Pancreas (tissue), 10 donors: Measurements from ENCODE around the gene LSM7. TPM values are rescaled to one million over a fixed set of nuclear protein-coding genes. Genes with fewer than 3 reads are reported as not detected.
A peak's percentile ranks its signal among the peaks of the same experiment; 100 is the strongest.

Experiments used
- ATAC-seq, 4 donors: fragments of 200-7000 bp; cut with Tn5 transposase; one replicate each; pipeline versions ENCODE4 v1.8.0 to v1.9.1; 2020; ENCODE audit warnings: mild to moderate bottlenecking in 4 of 4, moderate library complexity in 4 of 4
- DNase-seq, 6 donors: peaks; one replicate each; pipeline ENCODE4 v3.0.0-alpha.2; 2020
- FAIRE-seq: peaks from 2 replicates; lab custom pipeline; 2012; peaks lifted over from hg19 to GRCh38; lab: Jason Lieb, UNC
- H3K27ac ChIP-seq, 4 donors: fragments of 200-600 bp; sonication (generic); 1 replicate in 3 of 4; 2 replicates in 1 of 4; pipeline versions ENCODE4 v1.5.0 to v1.8.0; 2020
- H3K27me3 ChIP-seq, 4 donors: fragments of 200-600 bp; one replicate each; pipeline ENCODE4 v1.8.0; 2021
- H3K36me3 ChIP-seq, 3 donors: fragments of 200-600 bp; sonication (generic) in 1 of 3; one replicate each; pipeline versions ENCODE4 v1.5.0 to v1.8.0; 2020 to 2021
- H3K4me1 ChIP-seq, 3 donors: fragments of 200-600 bp; one replicate each; pipeline ENCODE4 v1.8.0; 2021
- H3K4me3 ChIP-seq, 4 donors: fragments of 200-600 bp; sonication (generic) in 2 of 4; one replicate each; pipeline versions ENCODE4 v1.5.0 to v1.8.0; 2020 to 2021
- H3K9me3 ChIP-seq, 4 donors: fragments of 200-600 bp; one replicate each; pipeline ENCODE4 v1.8.0; 2021
- CTCF ChIP-seq, 4 donors: fragments of 200-600 bp; sonication (generic) in 3 of 4; IDR thresholded peaks; one replicate each; pipeline versions ENCODE4 v1.5.0 to v1.8.0; 2021; ENCODE audit warnings: antibody characterized with exemption in 4 of 4
- WGBS, 2 donors: extraction: QIAGEN DNeasy Blood & Tissue Kit; methylation state at CpG; one replicate each; pipeline ENCODE4 v1.1.7; 2013; 5-methylcytosine and 5-hydroxymethylcytosine counted together
- intact Hi-C, 3 donors: fragments of 100-400 bp; cut with DNase I; formaldehyde crosslinking; loops; one replicate each; pipeline versions ENCODE4 v1.11.1 to v1.14.2; 2022
- polyA plus RNA-seq, 2 donors: library from polyadenylated mRNA; stranded (reverse); fragments of 200-250 nt; gene quantifications; one replicate each; pipeline ENCODE4 v1.2.3, GENCODE V29; 2013
- total RNA-seq, 6 donors: library from RNA; stranded (reverse); fragmentation: NEBNext Ultra II Directional in 4 of 6; extraction: Animal tissue kit (Norgen Biotek cat#: 25700) in 4 of 6; gene quantifications; one replicate each; pipeline versions ENCODE4 v1.2.1 to v1.2.4, GENCODE V29; 2021 to 2023
- donor health status: healthy with polysubstance abuse.
- donor health status: DM: no; HTN: no; CAD: no; lungs with moderate emphysema.
- donor health status: DM: no; HTN: no; CAD: no.
- donor health status: control.
- donor health status: control.
- donor health status: Bipolar disorder and iron deficiency.
- donor health status: DM: yes; HTN: yes; CAD: no.
- donor health status: DM: no; HTN: no; CAD: no.
- donor health status: DM: no; HTN: no; CAD: no.
- donor health status: DM: yes; HTN: yes; CAD: no.

The LSM7 gene
- total and polyA plus RNA-seq, 8 donors, result 18.3 to 170 (median 30.9) TPM

- Histone ChIP-seq H3K4me1 (no peaks in the 10 kb centered on the region), H3K9me3 (no peaks in the 10 kb centered on the region), H3K4me3 (no peak overlapping the region), H3K27me3 (no peaks in the 10 kb centered on the region), H3K36me3 (peaks cover 0 to 3% (median 0%) of the 10 kb centered on the region in 3 donors), H3K27ac (no peak overlapping the region)
- no peak for TF ChIP-seq CTCF (IDR thresholded peaks at IDR 0.05)
- ATAC-seq, result no peak
- DNase-seq, result no peak
- FAIRE-seq, result no peak
- WGBS, 2 donors, result 87 to 93% methylated on average over 13 of the region's 13 CpGs
- intact Hi-C loops, result no loop called here
Measured at GRCh38 chr19:2317300-2317699, 11.1 kb downstream of the LSM7 start.

- whole genome bisulfite sequencing, 2 donors, result 39 to 43% methylated on average over 22 of the region's 22 CpGs
- Histone ChIP-seq H3K27me3 (no peaks in the 10 kb centered on the region), H3K27ac (no peak overlapping the region), H3K4me1 (no peaks in the 10 kb centered on the region), H3K36me3 (no peaks in the 10 kb centered on the region), H3K4me3 (no peak overlapping the region), H3K9me3 (no peaks in the 10 kb centered on the region)
- peak in 2 of 6 donors; percentile 60 to 78 for DNase-seq
- intact Hi-C loops, result no loop called here
- FAIRE-seq, result no peak
- TF ChIP-seq CTCF (IDR thresholded peaks at IDR 0.05), result peak in 2 of 4 donors; percentile 22 to 35
- peak in 3 of 4 donors; percentile 81 to 96 (median 89) for ATAC-seq
Measured at GRCh38 chr19:2315818-2316353, 12.5 kb downstream of the LSM7 start.

GRCh38 chr19:2315121-2315817 lies 13.1 kb downstream of the LSM7 start:
- Histone ChIP-seq H3K36me3 (no peaks in the 10 kb centered on the region), H3K9me3 (no peaks in the 10 kb centered on the region), H3K27me3 (no peaks in the 10 kb centered on the region), H3K4me1 (no peaks in the 10 kb centered on the region), H3K4me3 (no peak overlapping the region), H3K27ac (no peak overlapping the region)
- ATAC-seq (no peak), DNase-seq (no peak), FAIRE-seq (no peak)
- 85 to 86% methylated on average over 7 of the region's 7 CpGs for WGBS, 2 donors
- intact Hi-C loops, result no loop called here
- TF ChIP-seq CTCF (IDR thresholded peaks at IDR 0.05), result no peak

- no peak for FAIRE-seq
- 35 to 41% methylated on average over 25 to 28 of the region's 28 CpGs for WGBS, 2 donors
- no peak for DNase-seq
Measured at GRCh38 chr19:2312820-2313501, 15.4 kb downstream of the LSM7 start.

More at GRCh38 chr19:2312820-2313501, 15.4 kb downstream of the LSM7 start:
- Histone ChIP-seq H3K9me3 (no peaks in the 10 kb centered on the region), H3K27me3 (no peaks in the 10 kb centered on the region), H3K27ac (no peak overlapping the region), H3K4me1 (no peaks in the 10 kb centered on the region), H3K4me3 (no peak overlapping the region), H3K36me3 (no peaks in the 10 kb centered on the region)
- no peak for ATAC-seq
- intact Hi-C loops, result no loop called here
- no peak for TF ChIP-seq CTCF (IDR thresholded peaks at IDR 0.05)
